Measurements from ENCODE around the gene AARS2.
A peak's percentile ranks its signal among the peaks of the same experiment; 100 is the strongest.
"Not testable (repeated sequence)": the region's sequence is repeated elsewhere in the genome, so short reads cannot be mapped to it uniquely, and the experiment has no call there.

Gene AARS2

DNA sequence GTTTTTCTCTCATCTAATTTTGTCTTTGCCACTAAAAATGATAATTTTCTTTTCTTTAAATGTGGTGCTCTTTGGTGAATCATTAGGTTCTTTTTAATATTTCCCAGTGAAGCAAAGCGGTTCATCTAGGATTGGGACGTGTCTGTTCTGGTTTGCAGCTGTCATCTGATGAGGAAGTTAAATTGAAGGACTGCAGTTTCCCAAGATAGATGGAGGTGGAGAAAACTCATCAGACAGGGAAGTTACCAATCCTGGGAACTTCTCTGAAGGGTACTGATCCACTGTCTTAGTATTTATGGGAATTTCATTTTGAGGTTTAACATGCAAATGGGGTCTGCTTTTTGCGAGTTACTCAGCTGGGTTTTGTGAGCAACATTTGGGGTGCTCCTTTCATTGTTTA lies 2.4 kb upstream of the AARS2 start:
- peaks cover 0 to 11% (median 9%) of the 10 kb centered on the region in 4 donors for H3K4me1 ChIP-seq
- no peak overlapping the region for H3K4me3 ChIP-seq
- H3K9me3 ChIP-seq = no peaks in the 10 kb centered on the region
- H3K27me3 ChIP-seq = peaks cover 0 to 20% of the 10 kb centered on the region in 2 donors
- intact Hi-C loops (cut with DNase I; ENCODE audit: low total_unique reads) = no loop called here
- no peak overlapping the region for H3K27ac ChIP-seq
- H3K36me3 ChIP-seq = peaks cover 3 to 14% (median 9%) of the 10 kb centered on the region in 3 donors
- TF ChIP-seq, protein P1, sequence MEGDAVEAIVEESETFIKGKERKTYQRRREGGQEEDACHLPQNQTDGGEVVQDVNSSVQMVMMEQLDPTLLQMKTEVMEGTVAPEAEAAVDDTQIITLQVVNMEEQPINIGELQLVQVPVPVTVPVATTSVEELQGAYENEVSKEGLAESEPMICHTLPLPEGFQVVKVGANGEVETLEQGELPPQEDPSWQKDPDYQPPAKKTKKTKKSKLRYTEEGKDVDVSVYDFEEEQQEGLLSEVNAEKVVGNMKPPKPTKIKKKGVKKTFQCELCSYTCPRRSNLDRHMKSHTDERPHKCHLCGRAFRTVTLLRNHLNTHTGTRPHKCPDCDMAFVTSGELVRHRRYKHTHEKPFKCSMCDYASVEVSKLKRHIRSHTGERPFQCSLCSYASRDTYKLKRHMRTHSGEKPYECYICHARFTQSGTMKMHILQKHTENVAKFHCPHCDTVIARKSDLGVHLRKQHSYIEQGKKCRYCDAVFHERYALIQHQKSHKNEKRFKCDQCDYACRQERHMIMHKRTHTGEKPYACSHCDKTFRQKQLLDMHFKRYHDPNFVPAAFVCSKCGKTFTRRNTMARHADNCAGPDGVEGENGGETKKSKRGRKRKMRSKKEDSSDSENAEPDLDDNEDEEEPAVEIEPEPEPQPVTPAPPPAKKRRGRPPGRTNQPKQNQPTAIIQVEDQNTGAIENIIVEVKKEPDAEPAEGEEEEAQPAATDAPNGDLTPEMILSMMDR (IDR thresholded peaks at IDR 0.05) = no peak
- DNase-seq = no peak

DNA sequence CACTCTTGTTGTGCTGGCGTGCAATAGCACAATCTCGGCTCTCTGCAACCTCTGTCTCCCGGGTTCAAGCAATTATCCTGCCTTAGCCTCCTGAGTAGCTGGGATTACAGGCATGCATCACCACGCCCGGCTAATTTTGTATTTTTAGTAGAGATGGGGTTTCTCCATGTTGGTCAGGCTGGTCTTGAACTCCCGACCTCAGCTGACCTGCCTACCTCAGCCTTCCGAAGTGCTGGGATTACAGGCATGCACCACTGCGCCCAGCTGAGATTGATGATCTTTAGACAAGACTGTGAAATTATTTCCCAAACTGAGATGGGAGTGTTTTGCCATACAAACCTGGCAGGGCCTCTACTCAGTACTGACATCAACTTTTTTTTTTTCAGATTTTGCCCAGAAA lies 1.5 kb upstream of the AARS2 start:
- intact Hi-C loops (cut with DNase I; ENCODE audit: low total_unique reads); DNase-seq: not testable (repeated sequence)

DNA sequence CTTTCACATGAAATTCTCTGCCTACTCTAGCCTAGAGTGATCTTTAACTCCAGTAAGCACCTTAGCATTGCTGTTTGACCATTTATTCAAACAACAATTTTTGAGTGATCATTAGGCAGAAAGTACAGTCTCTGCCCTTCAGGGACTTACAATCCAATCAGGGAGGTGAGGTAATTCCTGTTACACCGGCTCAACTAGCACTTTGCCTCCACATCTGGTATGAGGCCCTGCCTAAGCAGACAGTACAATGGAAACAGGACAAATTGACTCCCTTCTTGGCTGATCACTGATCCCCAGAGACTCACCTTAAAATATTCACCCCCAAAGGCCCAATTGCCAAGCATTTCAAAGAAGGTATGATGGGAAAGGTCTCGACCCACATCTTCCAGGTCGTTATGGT lies 1.4 kb downstream of the AARS2 start:
- peaks cover 0 to 11% (median 9%) of the 10 kb centered on the region in 4 donors for H3K4me1 ChIP-seq
- TF ChIP-seq, protein P1 (IDR thresholded peaks at IDR 0.05) = no peak
- no peak overlapping the region for H3K27ac ChIP-seq
- intact Hi-C loops (cut with DNase I; ENCODE audit: low total_unique reads) = no loop called here
- no peak for DNase-seq
- no peak overlapping the region for H3K4me3 ChIP-seq
- peaks cover 7 to 51% (median 41%) of the 10 kb centered on the region in 3 donors for H3K36me3 ChIP-seq
- H3K27me3 ChIP-seq = no peaks in the 10 kb centered on the region
- no peaks in the 10 kb centered on the region for H3K9me3 ChIP-seq

More for the DNA sequence above, 1.5 kb upstream of the AARS2 start:
- H3K4me3 ChIP-seq, H3K27ac ChIP-seq, H3K9me3 ChIP-seq: not testable (repeated sequence)
- peaks cover 0 to 13% of the 10 kb centered on the region in 2 donors for H3K27me3 ChIP-seq
- H3K36me3 ChIP-seq = peaks cover 7 to 22% (median 17%) of the 10 kb centered on the region in 3 donors
- H3K4me1 ChIP-seq = peaks cover 0 to 11% (median 9%) of the 10 kb centered on the region in 4 donors

DNA sequence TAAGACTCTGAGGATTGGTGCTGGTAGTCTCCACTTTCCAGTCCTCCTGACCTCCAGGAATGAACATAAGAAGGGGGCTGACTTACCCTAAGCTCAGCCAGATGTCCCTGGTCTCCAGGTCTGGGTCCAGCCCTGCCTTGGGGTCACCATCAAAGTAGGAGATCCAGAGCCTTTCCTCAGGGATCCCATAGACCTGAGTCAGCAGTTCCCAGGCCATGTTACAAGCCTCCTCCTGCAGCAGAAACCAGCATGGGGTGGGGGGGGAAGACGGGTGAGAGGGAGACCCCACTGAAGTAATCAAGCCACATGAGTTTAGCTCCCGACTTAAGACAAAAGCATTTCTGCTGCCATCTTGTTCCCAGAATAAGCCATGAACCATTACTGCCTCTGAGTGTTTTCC lies 1.8 kb downstream of the AARS2 start:
- no peak overlapping the region for H3K4me3 ChIP-seq
- H3K4me1 ChIP-seq = peaks cover 0 to 11% (median 9%) of the 10 kb centered on the region in 4 donors
- H3K36me3 ChIP-seq = peaks cover 7 to 56% (median 46%) of the 10 kb centered on the region in 3 donors
- TF ChIP-seq, protein P1 (IDR thresholded peaks at IDR 0.05) = no peak
- intact Hi-C loops (cut with DNase I; ENCODE audit: low total_unique reads) = no loop called here
- no peak for DNase-seq
- H3K9me3 ChIP-seq = no peaks in the 10 kb centered on the region
- H3K27me3 ChIP-seq = no peaks in the 10 kb centered on the region
- no peak overlapping the region for H3K27ac ChIP-seq

DNA sequence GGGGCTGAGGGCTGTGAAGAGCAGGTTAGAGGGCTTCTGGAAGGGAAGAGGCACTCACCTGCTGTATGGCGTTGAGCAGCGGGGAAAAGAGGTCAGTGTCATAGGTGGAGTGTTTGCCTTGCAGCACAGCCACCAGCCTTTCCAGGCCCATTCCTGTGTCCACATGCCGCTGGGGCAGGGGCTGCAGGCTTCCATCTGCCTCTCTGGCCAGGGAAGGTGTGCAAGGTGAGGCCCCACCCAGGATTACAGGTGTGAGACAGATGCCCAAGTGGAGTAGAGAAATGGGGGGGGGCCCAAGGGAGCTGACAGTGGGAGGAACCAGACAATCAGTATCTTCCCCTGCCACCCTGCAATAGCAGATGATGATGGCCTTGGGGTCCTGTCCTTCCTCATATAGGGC lies 2.9 kb downstream of the AARS2 start:
- intact Hi-C loops (cut with DNase I; ENCODE audit: low total_unique reads) = no loop called here
- TF ChIP-seq, protein P1 (IDR thresholded peaks at IDR 0.05) = no peak
- peak in 1 of 2 donors; percentile 24 for DNase-seq
- H3K4me1 ChIP-seq = peaks cover 0 to 11% (median 9%) of the 10 kb centered on the region in 4 donors
- H3K9me3 ChIP-seq = no peaks in the 10 kb centered on the region
- no peaks in the 10 kb centered on the region for H3K27me3 ChIP-seq
- H3K27ac ChIP-seq = no peak overlapping the region
- peaks cover 7 to 67% (median 57%) of the 10 kb centered on the region in 3 donors for H3K36me3 ChIP-seq
- H3K4me3 ChIP-seq = no peak overlapping the region

DNA sequence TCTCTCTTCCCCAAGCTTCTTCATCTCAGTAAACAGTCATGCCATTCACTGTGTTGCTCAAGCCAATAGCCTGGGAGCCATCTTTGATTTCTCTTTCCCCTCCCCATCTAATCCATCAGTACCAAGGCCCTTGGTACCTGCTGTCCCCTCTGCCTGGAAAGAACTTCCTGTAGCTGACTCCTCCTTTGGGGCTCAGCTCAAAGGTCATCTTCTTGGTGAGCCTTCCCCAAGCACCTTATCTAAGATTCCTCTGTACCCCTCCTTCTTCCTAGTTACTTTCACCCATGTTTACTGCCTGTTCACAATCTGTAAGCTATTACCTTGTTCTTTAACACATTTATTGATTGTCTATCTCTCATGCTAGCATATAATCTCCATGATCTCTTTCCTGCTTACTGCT lies 3.5 kb downstream of the AARS2 start:
- Histone ChIP-seq H3K4me3 (no peak overlapping the region), H3K9me3 (no peaks in the 10 kb centered on the region), H3K27ac (no peak overlapping the region), H3K4me1 (peaks cover 0 to 11% (median 9%) of the 10 kb centered on the region in 4 donors), H3K27me3 (no peaks in the 10 kb centered on the region), H3K36me3 (peaks cover 11 to 73% (median 63%) of the 10 kb centered on the region in 3 donors)
- intact Hi-C loops (cut with DNase I; ENCODE audit: low total_unique reads) = no loop called here
- TF ChIP-seq, protein P1 (IDR thresholded peaks at IDR 0.05) = no peak
- DNase-seq = no peak

All from tibial artery (tissue), 4 donors.